HL-60 (cell line): ENCODE data around the gene KLF16.

Experiments
- REST ChIP-seq: IDR thresholded peaks from 2 replicates; pipeline ENCODE4 v1.6.1; 2012; ENCODE audit warnings: low read depth; ENCODE audit not compliant: insufficient replicate concordance
- TF ChIP-seq, protein P1 (sequence below): IDR thresholded peaks from one replicate; pipeline ENCODE4 v1.5.1; 2011; ENCODE audit warnings: low read length, control low read depth, inconsistent platforms; ENCODE audit not compliant: insufficient read depth

DNA sequence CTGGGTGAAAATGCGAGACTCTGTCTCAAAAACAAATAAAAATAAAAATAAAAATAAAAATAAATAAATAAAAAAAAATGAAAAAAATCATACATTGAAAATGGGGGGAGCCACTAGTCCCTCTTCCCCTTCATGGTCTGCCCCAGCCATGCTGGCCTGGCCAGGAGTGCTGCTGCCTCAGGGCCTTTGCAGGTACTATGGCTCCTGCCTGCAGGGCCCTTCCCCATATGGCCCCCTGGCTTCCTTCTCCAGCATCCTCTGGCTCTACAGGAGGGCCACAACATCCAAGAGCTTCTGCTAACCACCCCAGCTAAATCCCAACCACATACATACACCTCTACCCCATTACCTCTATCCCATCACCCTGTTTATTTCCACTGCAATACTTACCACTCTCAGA, 26.5 kb upstream of the KLF16 start:
- TF ChIP-seq, protein P1, sequence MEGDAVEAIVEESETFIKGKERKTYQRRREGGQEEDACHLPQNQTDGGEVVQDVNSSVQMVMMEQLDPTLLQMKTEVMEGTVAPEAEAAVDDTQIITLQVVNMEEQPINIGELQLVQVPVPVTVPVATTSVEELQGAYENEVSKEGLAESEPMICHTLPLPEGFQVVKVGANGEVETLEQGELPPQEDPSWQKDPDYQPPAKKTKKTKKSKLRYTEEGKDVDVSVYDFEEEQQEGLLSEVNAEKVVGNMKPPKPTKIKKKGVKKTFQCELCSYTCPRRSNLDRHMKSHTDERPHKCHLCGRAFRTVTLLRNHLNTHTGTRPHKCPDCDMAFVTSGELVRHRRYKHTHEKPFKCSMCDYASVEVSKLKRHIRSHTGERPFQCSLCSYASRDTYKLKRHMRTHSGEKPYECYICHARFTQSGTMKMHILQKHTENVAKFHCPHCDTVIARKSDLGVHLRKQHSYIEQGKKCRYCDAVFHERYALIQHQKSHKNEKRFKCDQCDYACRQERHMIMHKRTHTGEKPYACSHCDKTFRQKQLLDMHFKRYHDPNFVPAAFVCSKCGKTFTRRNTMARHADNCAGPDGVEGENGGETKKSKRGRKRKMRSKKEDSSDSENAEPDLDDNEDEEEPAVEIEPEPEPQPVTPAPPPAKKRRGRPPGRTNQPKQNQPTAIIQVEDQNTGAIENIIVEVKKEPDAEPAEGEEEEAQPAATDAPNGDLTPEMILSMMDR = no peak
- no peak for TF ChIP-seq REST
